WTC11 (cell line): ENCODE results near the gene TGFBI. TPM values are rescaled to one million over a fixed set of nuclear protein-coding genes. Genes with fewer than 3 reads are reported as not detected.

ENCODE experiments used
- ATAC-seq: fragments of 200-7000 bp; cut with Tn5 transposase; 2 replicates; pipeline ENCODE4 v1.10.0; 2021; ENCODE audit warnings: mild to moderate bottlenecking, moderate library complexity
- CTCF ChIA-PET: fragments of 300-600 bp; sonication (Branson Sonifier 250); formaldehyde crosslinking; loops from one replicate; lab custom pipeline; 2021; ENCODE audit warnings: antibody characterized with exemption; lab: Charles Lee
- POLR2A ChIA-PET: fragments of 350-600 bp; sonication (Branson Sonifier 250); formaldehyde crosslinking; loops from one replicate; lab custom pipeline; 2021; ENCODE audit warnings: antibody characterized with exemption; lab: Charles Lee
- DNase-seq: peaks from one replicate; pipeline ENCODE4 v3.0.0; 2021; ENCODE audit warnings: low spot score
- H3K27ac Mint-ChIP-seq: 2 replicates; pipeline ENCODE4 v1.8.0; 2021; ENCODE audit warnings: mixed read lengths
- H3K27me3 Mint-ChIP-seq: 2 replicates; pipeline ENCODE4 v1.8.0; 2021; ENCODE audit warnings: low read depth, mild to moderate bottlenecking, moderate library complexity, mixed read lengths
- H3K36me3 Mint-ChIP-seq: 2 replicates; pipeline ENCODE4 v1.8.0; 2021; ENCODE audit warnings: mixed read lengths
- H3K4me1 Mint-ChIP-seq: 2 replicates; pipeline ENCODE4 v1.8.0; 2022; ENCODE audit warnings: mixed read lengths
- H3K4me3 Mint-ChIP-seq: 2 replicates; pipeline ENCODE4 v1.8.0; 2021; ENCODE audit warnings: mild to moderate bottlenecking, moderate library complexity, mixed read lengths
- H3K9me3 Mint-ChIP-seq: 2 replicates; pipeline ENCODE4 v1.8.0; 2021; ENCODE audit warnings: mixed read lengths
- CREB1 ChIP-seq: sonication (generic); formaldehyde crosslinking; IDR thresholded peaks from 2 replicates; pipeline ENCODE4 v1.8.0; 2023; ENCODE audit warnings: mild to moderate bottlenecking, missing genetic modification reagents
- ESRRA ChIP-seq: sonication (generic); formaldehyde crosslinking; IDR thresholded peaks from 2 replicates; pipeline ENCODE4 v1.8.1; 2022; ENCODE audit warnings: mild to moderate bottlenecking, missing genetic modification reagents, borderline replicate concordance
- GRHL2 ChIP-seq: fragments of 250-450 bp; sonication (Bioruptor Pico); IDR thresholded peaks from 2 replicates; pipeline ENCODE4 v1.8.0; 2022; ENCODE audit warnings: mild to moderate bottlenecking, moderate library complexity; ENCODE audit not compliant: insufficient replicate concordance, severe bottlenecking
- GTF2I ChIP-seq: fragments of 250-450 bp; sonication (Bioruptor Pico); conservative IDR thresholded peaks from 2 replicates; pipeline ENCODE4 v1.4.0; 2021; ENCODE audit warnings: mild to moderate bottlenecking
- JUN ChIP-seq: sonication (generic); formaldehyde crosslinking; IDR thresholded peaks from 2 replicates; pipeline ENCODE4 v1.8.0; 2023; ENCODE audit warnings: mild to moderate bottlenecking, missing genetic modification reagents
- NR1H2 ChIP-seq: sonication (generic); formaldehyde crosslinking; IDR thresholded peaks from 2 replicates; pipeline ENCODE4 v1.9.0; 2021; ENCODE audit warnings: mild to moderate bottlenecking, moderate library complexity, missing genetic modification reagents
- SMAD4 ChIP-seq: sonication (generic); formaldehyde crosslinking; IDR thresholded peaks from 2 replicates; pipeline ENCODE4 v1.8.0; 2022; ENCODE audit warnings: mild to moderate bottlenecking, missing genetic modification reagents
- ZNF121 ChIP-seq: sonication (generic); formaldehyde crosslinking; IDR thresholded peaks from 2 replicates; pipeline ENCODE4 v1.8.0; 2023; ENCODE audit warnings: missing genetic modification reagents
- ZNF232 ChIP-seq: sonication (generic); formaldehyde crosslinking; IDR thresholded peaks from 2 replicates; pipeline ENCODE4 v1.8.0; 2022; ENCODE audit warnings: mild to moderate bottlenecking, missing genetic modification reagents
- ZNF263 ChIP-seq: sonication (generic); formaldehyde crosslinking; IDR thresholded peaks from 2 replicates; pipeline ENCODE4 v1.8.1; 2022; ENCODE audit warnings: low read depth, mild to moderate bottlenecking, moderate library complexity, missing genetic modification reagents
- total RNA-seq: library from RNA; stranded (reverse); gene quantifications from 3 replicates; pipeline ENCODE4 v1.2.3, GENCODE V29; 2021
- TF ChIP-seq, protein P1 (sequence below): fragments of 250-450 bp; sonication (Bioruptor Pico); IDR thresholded peaks from 2 replicates; pipeline ENCODE4 v2.1.2; 2022; ENCODE audit warnings: mild to moderate bottlenecking, moderate library complexity
- TF ChIP-seq, protein P2 (sequence below): sonication (generic); formaldehyde crosslinking; IDR thresholded peaks from 2 replicates; pipeline ENCODE4 v1.8.0; 2022; ENCODE audit warnings: mild to moderate bottlenecking, missing genetic modification reagents
- TF ChIP-seq, protein P3 (sequence below): sonication (generic); formaldehyde crosslinking; IDR thresholded peaks from 2 replicates; pipeline ENCODE4 v1.8.1; 2023; ENCODE audit warnings: mild to moderate bottlenecking, missing genetic modification reagents, moderate library complexity
- TF ChIP-seq, protein P4 (sequence below): fragments of 250-450 bp; sonication (Bioruptor Pico); IDR thresholded peaks from 2 replicates; pipeline ENCODE4 v1.8.0; 2021; ENCODE audit warnings: mild to moderate bottlenecking
- TF ChIP-seq, protein P5 (sequence below): sonication (generic); formaldehyde crosslinking; IDR thresholded peaks from 2 replicates; pipeline ENCODE4 v1.8.0; 2023; ENCODE audit warnings: missing genetic modification reagents, mild to moderate bottlenecking, borderline replicate concordance
- TF ChIP-seq, protein P6 (sequence below): sonication (generic); formaldehyde crosslinking; IDR thresholded peaks from 2 replicates; pipeline ENCODE4 v1.8.0; 2022; ENCODE audit warnings: missing genetic modification reagents

TGFBI gene
- total RNA-seq, 1 experiment from 2014 or later: 7.2 TPM

DNA sequence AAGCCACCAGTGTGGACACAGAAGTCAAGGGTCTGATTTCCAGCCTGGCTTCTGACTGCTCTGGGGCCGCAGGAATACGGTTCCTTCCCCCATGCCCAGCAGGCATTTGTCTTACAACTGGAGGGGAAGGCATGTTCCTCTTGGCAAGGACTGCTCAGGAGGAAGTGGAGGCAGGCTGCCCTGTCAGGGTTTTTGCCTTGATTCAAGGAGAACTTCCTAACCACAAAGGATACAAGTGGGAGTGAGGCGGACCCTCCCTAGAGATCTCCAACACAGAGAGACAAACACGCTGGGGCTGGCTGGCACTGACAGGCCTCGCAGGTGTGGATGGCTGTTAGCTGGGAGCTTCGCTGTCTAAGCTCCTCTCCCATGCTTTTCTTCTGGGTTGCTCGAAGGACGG is 19.1 kb downstream of the TGFBI start:
- H3K27me3 Mint-ChIP-seq: no peaks in the 10 kb centered on the region; the same call in 1 of the 2 replicates
- ATAC-seq (no peak), DNase-seq (no peak)
- no peak for TF ChIP-seq SMAD4
- TF ChIP-seq, protein P1, sequence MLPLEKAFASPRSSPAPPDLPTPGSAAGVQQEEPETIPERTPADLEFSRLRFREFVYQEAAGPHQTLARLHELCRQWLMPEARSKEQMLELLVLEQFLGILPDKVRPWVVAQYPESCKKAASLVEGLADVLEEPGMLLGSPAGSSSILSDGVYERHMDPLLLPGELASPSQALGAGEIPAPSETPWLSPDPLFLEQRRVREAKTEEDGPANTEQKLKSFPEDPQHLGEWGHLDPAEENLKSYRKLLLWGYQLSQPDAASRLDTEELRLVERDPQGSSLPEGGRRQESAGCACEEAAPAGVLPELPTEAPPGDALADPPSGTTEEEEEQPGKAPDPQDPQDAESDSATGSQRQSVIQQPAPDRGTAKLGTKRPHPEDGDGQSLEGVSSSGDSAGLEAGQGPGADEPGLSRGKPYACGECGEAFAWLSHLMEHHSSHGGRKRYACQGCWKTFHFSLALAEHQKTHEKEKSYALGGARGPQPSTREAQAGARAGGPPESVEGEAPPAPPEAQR (CRISPR knock-in tag): no peak
- TF ChIP-seq ZNF263 (CRISPR knock-in tag): no peak
- TF ChIP-seq, protein P2, sequence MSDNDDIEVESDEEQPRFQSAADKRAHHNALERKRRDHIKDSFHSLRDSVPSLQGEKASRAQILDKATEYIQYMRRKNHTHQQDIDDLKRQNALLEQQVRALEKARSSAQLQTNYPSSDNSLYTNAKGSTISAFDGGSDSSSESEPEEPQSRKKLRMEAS (CRISPR knock-in tag): no peak
- TF ChIP-seq ESRRA: no peak
- H3K27ac Mint-ChIP-seq: no peak overlapping the region
- H3K4me1 Mint-ChIP-seq: peaks cover 7% of the 10 kb centered on the region
- CTCF ChIA-PET: interaction anchor here (0.6 kb wide), 1 partner anchor 34 kb away, joined by 3 read pairs; no protein-coding TSS in a partner anchor
- no peaks in the 10 kb centered on the region for H3K36me3 Mint-ChIP-seq
- POLR2A ChIA-PET: no interaction called here
- no peak overlapping the region for H3K4me3 Mint-ChIP-seq
- H3K9me3 Mint-ChIP-seq: peaks cover 3% of the 10 kb centered on the region; the same call in 1 of the 2 replicates

DNA sequence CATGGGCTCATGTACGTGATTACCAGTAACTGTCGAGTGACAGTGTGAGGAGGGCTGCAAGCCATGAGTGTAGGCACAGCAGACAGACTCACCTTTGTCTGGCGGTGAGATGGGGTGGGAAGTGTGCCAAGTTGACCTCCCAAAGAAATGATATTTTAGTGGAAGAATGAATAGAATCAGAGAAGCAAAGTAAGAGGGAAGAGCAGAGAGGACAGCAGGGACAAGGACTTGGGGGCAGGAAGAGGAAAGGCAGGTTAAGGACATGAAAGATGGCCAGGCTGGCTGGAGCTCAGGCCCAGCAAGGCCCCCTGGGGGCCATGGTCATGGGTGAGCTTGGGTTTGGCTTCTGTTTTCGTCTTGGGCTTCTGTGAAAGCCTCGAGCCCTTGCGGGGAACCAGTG is 20.2 kb downstream of the TGFBI start:
- H3K4me1 Mint-ChIP-seq: no peaks in the 10 kb centered on the region
- H3K27me3 Mint-ChIP-seq: no peaks in the 10 kb centered on the region; the same call in 1 of the 2 replicates
- no peak overlapping the region for H3K4me3 Mint-ChIP-seq
- DNase-seq: no peak
- POLR2A ChIA-PET: no interaction called here
- H3K9me3 Mint-ChIP-seq: peaks cover 3% of the 10 kb centered on the region; the same call in 1 of the 2 replicates
- H3K36me3 Mint-ChIP-seq: no peaks in the 10 kb centered on the region
- TF ChIP-seq, protein P2 (CRISPR knock-in tag): no peak
- TF ChIP-seq NR1H2 (CRISPR knock-in tag) (no peak), GRHL2 (CRISPR knock-in tag) (no peak), CREB1 (no peak), ZNF232 (CRISPR knock-in tag) (no peak), ZNF121 (no peak), GTF2I (no peak), JUN (CRISPR knock-in tag) (no peak)
- TF ChIP-seq, protein P3, sequence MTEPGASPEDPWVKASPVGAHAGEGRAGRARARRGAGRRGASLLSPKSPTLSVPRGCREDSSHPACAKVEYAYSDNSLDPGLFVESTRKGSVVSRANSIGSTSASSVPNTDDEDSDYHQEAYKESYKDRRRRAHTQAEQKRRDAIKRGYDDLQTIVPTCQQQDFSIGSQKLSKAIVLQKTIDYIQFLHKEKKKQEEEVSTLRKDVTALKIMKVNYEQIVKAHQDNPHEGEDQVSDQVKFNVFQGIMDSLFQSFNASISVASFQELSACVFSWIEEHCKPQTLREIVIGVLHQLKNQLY (CRISPR knock-in tag): no peak
- TF ChIP-seq, protein P4, sequence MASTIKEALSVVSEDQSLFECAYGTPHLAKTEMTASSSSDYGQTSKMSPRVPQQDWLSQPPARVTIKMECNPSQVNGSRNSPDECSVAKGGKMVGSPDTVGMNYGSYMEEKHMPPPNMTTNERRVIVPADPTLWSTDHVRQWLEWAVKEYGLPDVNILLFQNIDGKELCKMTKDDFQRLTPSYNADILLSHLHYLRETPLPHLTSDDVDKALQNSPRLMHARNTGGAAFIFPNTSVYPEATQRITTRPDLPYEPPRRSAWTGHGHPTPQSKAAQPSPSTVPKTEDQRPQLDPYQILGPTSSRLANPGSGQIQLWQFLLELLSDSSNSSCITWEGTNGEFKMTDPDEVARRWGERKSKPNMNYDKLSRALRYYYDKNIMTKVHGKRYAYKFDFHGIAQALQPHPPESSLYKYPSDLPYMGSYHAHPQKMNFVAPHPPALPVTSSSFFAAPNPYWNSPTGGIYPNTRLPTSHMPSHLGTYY (CRISPR knock-in tag): no peak
- TF ChIP-seq, protein P5, sequence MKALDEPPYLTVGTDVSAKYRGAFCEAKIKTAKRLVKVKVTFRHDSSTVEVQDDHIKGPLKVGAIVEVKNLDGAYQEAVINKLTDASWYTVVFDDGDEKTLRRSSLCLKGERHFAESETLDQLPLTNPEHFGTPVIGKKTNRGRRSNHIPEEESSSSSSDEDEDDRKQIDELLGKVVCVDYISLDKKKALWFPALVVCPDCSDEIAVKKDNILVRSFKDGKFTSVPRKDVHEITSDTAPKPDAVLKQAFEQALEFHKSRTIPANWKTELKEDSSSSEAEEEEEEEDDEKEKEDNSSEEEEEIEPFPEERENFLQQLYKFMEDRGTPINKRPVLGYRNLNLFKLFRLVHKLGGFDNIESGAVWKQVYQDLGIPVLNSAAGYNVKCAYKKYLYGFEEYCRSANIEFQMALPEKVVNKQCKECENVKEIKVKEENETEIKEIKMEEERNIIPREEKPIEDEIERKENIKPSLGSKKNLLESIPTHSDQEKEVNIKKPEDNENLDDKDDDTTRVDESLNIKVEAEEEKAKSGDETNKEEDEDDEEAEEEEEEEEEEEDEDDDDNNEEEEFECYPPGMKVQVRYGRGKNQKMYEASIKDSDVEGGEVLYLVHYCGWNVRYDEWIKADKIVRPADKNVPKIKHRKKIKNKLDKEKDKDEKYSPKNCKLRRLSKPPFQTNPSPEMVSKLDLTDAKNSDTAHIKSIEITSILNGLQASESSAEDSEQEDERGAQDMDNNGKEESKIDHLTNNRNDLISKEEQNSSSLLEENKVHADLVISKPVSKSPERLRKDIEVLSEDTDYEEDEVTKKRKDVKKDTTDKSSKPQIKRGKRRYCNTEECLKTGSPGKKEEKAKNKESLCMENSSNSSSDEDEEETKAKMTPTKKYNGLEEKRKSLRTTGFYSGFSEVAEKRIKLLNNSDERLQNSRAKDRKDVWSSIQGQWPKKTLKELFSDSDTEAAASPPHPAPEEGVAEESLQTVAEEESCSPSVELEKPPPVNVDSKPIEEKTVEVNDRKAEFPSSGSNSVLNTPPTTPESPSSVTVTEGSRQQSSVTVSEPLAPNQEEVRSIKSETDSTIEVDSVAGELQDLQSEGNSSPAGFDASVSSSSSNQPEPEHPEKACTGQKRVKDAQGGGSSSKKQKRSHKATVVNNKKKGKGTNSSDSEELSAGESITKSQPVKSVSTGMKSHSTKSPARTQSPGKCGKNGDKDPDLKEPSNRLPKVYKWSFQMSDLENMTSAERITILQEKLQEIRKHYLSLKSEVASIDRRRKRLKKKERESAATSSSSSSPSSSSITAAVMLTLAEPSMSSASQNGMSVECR: no peak
- TF ChIP-seq, protein P6, sequence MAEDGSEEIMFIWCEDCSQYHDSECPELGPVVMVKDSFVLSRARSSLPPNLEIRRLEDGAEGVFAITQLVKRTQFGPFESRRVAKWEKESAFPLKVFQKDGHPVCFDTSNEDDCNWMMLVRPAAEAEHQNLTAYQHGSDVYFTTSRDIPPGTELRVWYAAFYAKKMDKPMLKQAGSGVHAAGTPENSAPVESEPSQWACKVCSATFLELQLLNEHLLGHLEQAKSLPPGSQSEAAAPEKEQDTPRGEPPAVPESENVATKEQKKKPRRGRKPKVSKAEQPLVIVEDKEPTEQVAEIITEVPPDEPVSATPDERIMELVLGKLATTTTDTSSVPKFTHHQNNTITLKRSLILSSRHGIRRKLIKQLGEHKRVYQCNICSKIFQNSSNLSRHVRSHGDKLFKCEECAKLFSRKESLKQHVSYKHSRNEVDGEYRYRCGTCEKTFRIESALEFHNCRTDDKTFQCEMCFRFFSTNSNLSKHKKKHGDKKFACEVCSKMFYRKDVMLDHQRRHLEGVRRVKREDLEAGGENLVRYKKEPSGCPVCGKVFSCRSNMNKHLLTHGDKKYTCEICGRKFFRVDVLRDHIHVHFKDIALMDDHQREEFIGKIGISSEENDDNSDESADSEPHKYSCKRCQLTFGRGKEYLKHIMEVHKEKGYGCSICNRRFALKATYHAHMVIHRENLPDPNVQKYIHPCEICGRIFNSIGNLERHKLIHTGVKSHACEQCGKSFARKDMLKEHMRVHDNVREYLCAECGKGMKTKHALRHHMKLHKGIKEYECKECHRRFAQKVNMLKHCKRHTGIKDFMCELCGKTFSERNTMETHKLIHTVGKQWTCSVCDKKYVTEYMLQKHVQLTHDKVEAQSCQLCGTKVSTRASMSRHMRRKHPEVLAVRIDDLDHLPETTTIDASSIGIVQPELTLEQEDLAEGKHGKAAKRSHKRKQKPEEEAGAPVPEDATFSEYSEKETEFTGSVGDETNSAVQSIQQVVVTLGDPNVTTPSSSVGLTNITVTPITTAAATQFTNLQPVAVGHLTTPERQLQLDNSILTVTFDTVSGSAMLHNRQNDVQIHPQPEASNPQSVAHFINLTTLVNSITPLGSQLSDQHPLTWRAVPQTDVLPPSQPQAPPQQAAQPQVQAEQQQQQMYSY (CRISPR knock-in tag): no peak
- TF ChIP-seq, all 79 proteins: peak for 0
- H3K27ac Mint-ChIP-seq: no peak overlapping the region
- CTCF ChIA-PET: interaction anchor here (1.2 kb wide), 1 partner anchor 72 kb away, joined by 4 read pairs; no protein-coding TSS in a partner anchor
- ATAC-seq: no peak
